ENCODE results near the gene PPP1R7. TPM values are rescaled to one million over a fixed set of nuclear protein-coding genes. Genes with fewer than 3 reads are reported as not detected.

Gene PPP1R7
- total RNA-seq, 3 donors from 2014 or later: 59.3 to 68.9 (median 61.9) TPM

DNA sequence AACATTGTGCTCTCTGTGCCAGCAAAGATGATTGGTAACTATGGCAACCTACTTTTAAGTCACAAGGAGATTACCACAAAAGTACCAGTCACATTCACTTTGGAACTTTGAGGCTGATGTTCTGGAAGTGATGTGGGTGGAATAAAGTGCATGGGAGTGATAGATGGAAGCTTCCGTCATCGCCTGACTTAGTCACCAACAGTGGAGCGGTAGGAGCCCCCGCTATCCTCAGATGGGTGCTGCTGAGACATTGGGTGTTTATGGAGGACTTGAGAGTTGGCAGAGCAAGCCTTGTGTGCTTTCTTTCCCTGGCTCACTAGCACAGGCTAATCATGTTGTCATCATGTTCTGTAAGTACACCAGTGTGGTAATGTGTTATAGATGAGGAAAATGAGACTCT, 4.6 kb downstream of the PPP1R7 start:
- no peaks in the 10 kb centered on the region for H3K9me3 ChIP-seq
- intact Hi-C loops (cut with DNase I, micrococcal nuclease): no loop called here
- H3K4me3 ChIP-seq: no peak overlapping the region
- DNase-seq (no peak), ATAC-seq (no peak)
- TF ChIP-seq, protein P1, sequence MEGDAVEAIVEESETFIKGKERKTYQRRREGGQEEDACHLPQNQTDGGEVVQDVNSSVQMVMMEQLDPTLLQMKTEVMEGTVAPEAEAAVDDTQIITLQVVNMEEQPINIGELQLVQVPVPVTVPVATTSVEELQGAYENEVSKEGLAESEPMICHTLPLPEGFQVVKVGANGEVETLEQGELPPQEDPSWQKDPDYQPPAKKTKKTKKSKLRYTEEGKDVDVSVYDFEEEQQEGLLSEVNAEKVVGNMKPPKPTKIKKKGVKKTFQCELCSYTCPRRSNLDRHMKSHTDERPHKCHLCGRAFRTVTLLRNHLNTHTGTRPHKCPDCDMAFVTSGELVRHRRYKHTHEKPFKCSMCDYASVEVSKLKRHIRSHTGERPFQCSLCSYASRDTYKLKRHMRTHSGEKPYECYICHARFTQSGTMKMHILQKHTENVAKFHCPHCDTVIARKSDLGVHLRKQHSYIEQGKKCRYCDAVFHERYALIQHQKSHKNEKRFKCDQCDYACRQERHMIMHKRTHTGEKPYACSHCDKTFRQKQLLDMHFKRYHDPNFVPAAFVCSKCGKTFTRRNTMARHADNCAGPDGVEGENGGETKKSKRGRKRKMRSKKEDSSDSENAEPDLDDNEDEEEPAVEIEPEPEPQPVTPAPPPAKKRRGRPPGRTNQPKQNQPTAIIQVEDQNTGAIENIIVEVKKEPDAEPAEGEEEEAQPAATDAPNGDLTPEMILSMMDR (IDR thresholded peaks at IDR 0.05): no peak
- peaks cover 3% of the 10 kb centered on the region for H3K36me3 ChIP-seq (ENCODE audit: low read depth)
- H3K4me1 ChIP-seq (ENCODE audit: low read depth): peaks cover 7% of the 10 kb centered on the region

DNA sequence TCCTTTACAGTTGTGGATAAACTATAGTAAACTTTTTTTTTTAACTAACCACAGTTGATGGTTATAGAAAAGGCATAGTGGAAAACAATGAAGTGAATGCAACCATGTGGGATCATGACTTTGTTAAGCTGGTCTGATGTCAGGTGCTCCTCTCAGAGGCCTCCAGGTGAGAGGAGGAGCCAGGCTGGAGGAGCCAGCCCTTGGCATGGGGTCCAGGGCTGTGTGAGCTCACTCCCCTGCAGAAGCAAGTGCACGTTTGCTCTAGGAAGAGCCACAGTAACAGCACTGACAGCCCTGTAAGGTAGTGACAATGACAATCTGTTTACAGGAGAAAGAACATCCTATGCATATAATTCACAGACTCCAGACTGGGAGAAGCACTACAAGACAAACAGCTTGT, 5.7 kb downstream of the PPP1R7 start:
- peaks cover 6% of the 10 kb centered on the region for H3K4me1 ChIP-seq (ENCODE audit: low read depth)
- H3K9me3 ChIP-seq: no peaks in the 10 kb centered on the region
- TF ChIP-seq, protein P1 (IDR thresholded peaks at IDR 0.05): no peak
- H3K4me3 ChIP-seq: no peak overlapping the region
- peaks cover 3% of the 10 kb centered on the region for H3K36me3 ChIP-seq (ENCODE audit: low read depth)
- no peak for ATAC-seq
- DNase-seq: no peak
- intact Hi-C loops (cut with DNase I, micrococcal nuclease): no loop called here

DNA sequence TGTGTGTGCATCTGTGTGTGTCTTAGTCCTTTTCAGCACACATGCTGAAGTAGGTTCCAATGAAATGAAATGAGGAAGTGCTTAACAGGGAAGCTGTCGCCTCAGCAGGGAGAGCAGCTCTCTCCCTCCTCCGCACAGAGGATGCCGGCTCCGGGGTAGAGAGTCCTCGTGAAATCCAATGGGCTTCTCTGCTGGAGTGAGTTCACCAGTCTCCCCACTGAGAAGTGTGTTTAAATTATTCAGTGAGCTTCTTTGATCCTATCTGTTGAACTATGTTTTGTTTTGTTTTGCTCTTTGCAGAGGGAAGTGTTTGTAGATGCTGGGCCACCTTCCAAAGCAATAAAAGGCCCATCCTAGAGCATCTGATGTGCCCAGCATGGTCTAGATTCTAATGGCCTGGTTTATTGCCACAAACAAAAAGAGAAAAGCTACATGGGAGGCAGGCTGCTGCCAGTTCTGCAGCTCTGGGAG, 6.7 kb downstream of the PPP1R7 start:
- peak; percentile 28 for ATAC-seq
- intact Hi-C loops (cut with DNase I, micrococcal nuclease): no loop called here
- Histone ChIP-seq H3K4me1 (ENCODE audit: low read depth) (no peaks in the 10 kb centered on the region), H3K9me3 (no peaks in the 10 kb centered on the region), H3K36me3 (ENCODE audit: low read depth) (peaks cover 3% of the 10 kb centered on the region), H3K4me3 (no peak overlapping the region)
- DNase-seq: no peak
- TF ChIP-seq, protein P1 (IDR thresholded peaks at IDR 0.05): no peak

DNA sequence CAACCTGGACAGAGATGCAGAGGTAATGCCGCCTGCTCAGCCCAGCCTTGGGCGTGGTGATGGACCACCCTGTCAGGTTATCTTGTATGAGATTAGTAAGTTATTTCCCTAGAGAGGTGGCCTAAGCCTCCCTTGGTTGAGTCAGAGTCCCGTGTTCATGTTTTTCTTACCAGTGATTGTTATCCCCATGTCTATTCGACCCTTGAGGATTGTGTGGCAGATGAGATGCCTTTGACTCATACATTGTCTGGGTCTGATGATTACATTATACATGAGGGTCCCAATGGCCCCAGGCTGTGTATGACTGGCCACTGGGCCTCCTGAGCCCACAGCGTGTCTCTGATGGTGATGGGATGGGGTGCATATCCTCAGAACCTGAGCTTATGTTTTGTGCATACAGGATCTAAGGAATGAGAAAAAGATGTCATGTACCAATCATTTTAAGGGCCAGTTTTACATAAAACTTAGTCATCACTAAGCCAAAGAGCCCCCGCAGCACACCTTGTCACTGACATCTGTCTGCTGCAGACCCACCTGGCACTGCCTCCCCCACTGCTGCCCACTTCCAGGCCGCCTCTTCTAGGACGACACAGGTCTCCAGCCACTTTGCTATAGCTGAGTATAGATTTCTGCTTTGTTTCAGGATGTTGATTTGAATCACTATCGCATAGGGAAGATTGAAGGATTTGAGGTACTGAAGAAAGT, 7.7 kb downstream of the PPP1R7 start:
- TF ChIP-seq, protein P1 (IDR thresholded peaks at IDR 0.05): no peak
- ATAC-seq (no peak), DNase-seq (no peak)
- peaks cover 3% of the 10 kb centered on the region for H3K36me3 ChIP-seq (ENCODE audit: low read depth)
- intact Hi-C loops (cut with DNase I, micrococcal nuclease): no loop called here
- H3K9me3 ChIP-seq: no peaks in the 10 kb centered on the region
- no peaks in the 10 kb centered on the region for H3K4me1 ChIP-seq (ENCODE audit: low read depth)
- H3K4me3 ChIP-seq: no peak overlapping the region

DNA sequence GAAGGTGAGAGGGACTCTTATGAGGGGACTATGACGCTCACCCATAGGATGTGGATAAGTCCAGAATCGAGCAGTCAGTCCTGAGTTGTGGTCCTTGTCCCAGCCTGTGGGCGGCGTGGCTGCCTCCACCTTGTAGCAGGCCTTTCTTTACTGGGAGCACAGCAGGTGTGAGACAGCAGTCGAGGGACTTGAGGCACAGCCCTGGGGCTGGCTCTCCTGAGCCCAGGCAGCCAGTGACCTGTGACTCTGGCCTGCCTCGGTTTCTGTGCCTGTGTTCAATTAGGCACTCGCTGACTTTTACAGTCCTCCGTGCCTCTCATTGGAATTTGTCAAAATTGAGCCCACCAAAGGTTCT, 8.3 kb downstream of the PPP1R7 start:
- intact Hi-C loops (cut with DNase I, micrococcal nuclease): no loop called here
- Histone ChIP-seq H3K4me1 (ENCODE audit: low read depth) (no peaks in the 10 kb centered on the region), H3K4me3 (no peak overlapping the region), H3K36me3 (ENCODE audit: low read depth) (peaks cover 2% of the 10 kb centered on the region), H3K9me3 (no peaks in the 10 kb centered on the region)
- TF ChIP-seq, protein P1 (IDR thresholded peaks at IDR 0.05): no peak
- DNase-seq (no peak), ATAC-seq (no peak)
